Caco-2 (cell line): ENCODE data around the gene NMRK2. TPM values are rescaled to one million over a fixed set of nuclear protein-coding genes. Genes with fewer than 3 reads are reported as not detected.

Experiments used
- BruUV-seq: library from RNA; stranded (reverse); fragments of 400-500 nt; replicated peaks from 2 replicates; lab custom pipeline; 2021; lab: Mats Ljungman, UMichigan
- CTCF ChIA-PET: fragments of 300-600 bp; sonication (Branson Sonifier 250); formaldehyde crosslinking; loops from one replicate; lab custom pipeline; 2022; ENCODE audit warnings: antibody characterized with exemption; lab: Charles Lee
- POLR2A ChIA-PET: fragments of 300-600 bp; sonication (Branson Sonifier 250); formaldehyde crosslinking; loops from one replicate; lab custom pipeline; 2022; ENCODE audit warnings: antibody characterized with exemption; lab: Charles Lee
- DNase-seq, 2 experiments: peaks; one replicate each; pipeline versions ENCODE4 v3.0.0 to v3.0.0-alpha.2; 2020 to 2022
- H3K27me3 ChIP-seq: replicated peaks from 2 replicates; pipeline ENCODE4 v1.6.0; 2011; ENCODE audit warnings: low read length; ENCODE audit not compliant: control insufficient read depth, insufficient read depth
- H3K36me3 ChIP-seq: 2 replicates; pipeline ENCODE4 v1.5.1; 2011; ENCODE audit warnings: low read length; ENCODE audit not compliant: control insufficient read depth, insufficient read depth
- H3K4me1 ChIP-seq: fragments of 250-450 bp; sonication (Bioruptor Pico); 2 replicates; pipeline ENCODE4 v1.5.1; 2020; ENCODE audit warnings: mild to moderate bottlenecking
- H3K4me3 ChIP-seq: 2 replicates; pipeline ENCODE4 v1.5.1; 2011; ENCODE audit warnings: low read depth, mild to moderate bottlenecking, control low read depth, low read length
- H3K9me3 ChIP-seq: fragments of 250-450 bp; sonication (Bioruptor Pico); 2 replicates; pipeline ENCODE4 v1.5.1; 2020; ENCODE audit warnings: mild to moderate bottlenecking, moderate library complexity
- H3K27ac Mint-ChIP-seq: one replicate; pipeline ENCODE4 v1.8.0; 2022; ENCODE audit warnings: mixed read lengths; ENCODE audit not compliant: unreplicated experiment
- H3K27me3 Mint-ChIP-seq: one replicate; pipeline ENCODE4 v1.8.0; 2022; ENCODE audit warnings: mixed read lengths; ENCODE audit not compliant: insufficient read depth, unreplicated experiment
- H3K36me3 Mint-ChIP-seq: one replicate; pipeline ENCODE4 v1.8.0; 2022; ENCODE audit warnings: mild to moderate bottlenecking, mixed read lengths; ENCODE audit not compliant: insufficient read depth, unreplicated experiment
- H3K4me1 Mint-ChIP-seq: one replicate; pipeline ENCODE4 v1.8.0; 2022; ENCODE audit warnings: low read depth, mixed read lengths; ENCODE audit not compliant: unreplicated experiment
- H3K4me3 Mint-ChIP-seq: one replicate; pipeline ENCODE4 v1.8.0; 2022; ENCODE audit warnings: mild to moderate bottlenecking, moderate library complexity, mixed read lengths; ENCODE audit not compliant: unreplicated experiment
- H3K9me3 Mint-ChIP-seq: one replicate; pipeline ENCODE4 v1.8.0; 2022; ENCODE audit warnings: mixed read lengths; ENCODE audit not compliant: unreplicated experiment
- intact Hi-C: fragments of 100-400 bp; cut with micrococcal nuclease; formaldehyde crosslinking; loops from one replicate; pipeline ENCODE4 v1.10.0; 2022; ENCODE audit not compliant: unreplicated experiment
- total RNA-seq: library from RNA; stranded (reverse); gene quantifications from 2 replicates; pipeline ENCODE4 v1.2.3, GENCODE V29; 2022
- TF ChIP-seq, protein P1 (sequence below), 2 experiments: fragments of 200-600 bp in 1 of 2; IDR thresholded peaks; 1 replicate in 1 of 2; 2 replicates in 1 of 2; pipeline versions ENCODE4 v1.5.1 to v1.8.0; 2011 to 2022; ENCODE audit warnings: antibody characterized with exemption in 1 of 2, control low read depth in 1 of 2, inconsistent platforms in 1 of 2, low read depth in 1 of 2, low read length in 1 of 2, mild to moderate bottlenecking in 1 of 2, moderate library complexity in 1 of 2; ENCODE audit not compliant: insufficient read depth in 1 of 2, severe bottlenecking in 1 of 2, unreplicated experiment in 1 of 2

NMRK2 gene
- total RNA-seq, 1 experiment from 2014 or later, result not detected

DNA sequence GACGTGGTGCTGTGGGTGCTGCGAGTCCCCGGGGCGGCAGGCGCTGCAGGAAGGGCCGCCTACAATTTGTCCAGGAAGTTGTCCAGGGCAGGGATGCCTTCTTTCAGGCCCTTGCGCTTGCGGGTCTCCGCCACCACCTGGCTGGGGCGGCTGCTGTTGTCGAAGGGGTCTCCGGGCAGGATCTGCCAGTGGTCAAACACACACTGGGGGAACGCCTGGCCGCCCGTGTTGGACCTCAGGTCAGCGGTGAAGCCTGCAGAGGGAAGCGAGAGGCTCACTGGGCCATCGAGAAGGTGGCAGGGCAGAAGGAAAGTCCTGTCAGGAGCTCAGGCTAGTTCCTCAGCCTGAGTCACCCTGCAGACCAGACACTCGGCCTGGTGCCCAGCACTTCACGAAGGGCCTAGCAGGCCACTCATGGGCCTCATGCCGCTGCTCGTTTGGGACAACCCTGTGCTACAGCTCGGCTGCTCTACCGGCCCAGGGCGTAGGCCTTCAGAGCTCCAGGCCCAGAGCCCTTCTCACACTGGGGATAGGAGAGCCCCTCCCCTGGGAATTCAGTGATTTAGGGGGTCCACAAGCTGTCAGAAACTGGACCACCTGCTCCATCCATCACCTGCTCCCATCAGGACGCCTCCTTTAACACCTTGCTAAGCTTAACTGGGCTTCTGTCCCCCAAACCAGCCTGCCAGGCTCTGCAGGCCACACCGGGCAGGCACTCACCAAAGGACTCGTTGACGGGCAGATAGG lies 43.8 kb downstream of the NMRK2 start:
- Histone ChIP-seq H3K4me1 (no peaks in the 10 kb centered on the region), H3K4me3 (no peak overlapping the region), H3K36me3 (peaks cover 29% of the 10 kb centered on the region), H3K27me3 (no peaks in the 10 kb centered on the region), H3K9me3 (no peaks in the 10 kb centered on the region)
- TF ChIP-seq, protein P1, sequence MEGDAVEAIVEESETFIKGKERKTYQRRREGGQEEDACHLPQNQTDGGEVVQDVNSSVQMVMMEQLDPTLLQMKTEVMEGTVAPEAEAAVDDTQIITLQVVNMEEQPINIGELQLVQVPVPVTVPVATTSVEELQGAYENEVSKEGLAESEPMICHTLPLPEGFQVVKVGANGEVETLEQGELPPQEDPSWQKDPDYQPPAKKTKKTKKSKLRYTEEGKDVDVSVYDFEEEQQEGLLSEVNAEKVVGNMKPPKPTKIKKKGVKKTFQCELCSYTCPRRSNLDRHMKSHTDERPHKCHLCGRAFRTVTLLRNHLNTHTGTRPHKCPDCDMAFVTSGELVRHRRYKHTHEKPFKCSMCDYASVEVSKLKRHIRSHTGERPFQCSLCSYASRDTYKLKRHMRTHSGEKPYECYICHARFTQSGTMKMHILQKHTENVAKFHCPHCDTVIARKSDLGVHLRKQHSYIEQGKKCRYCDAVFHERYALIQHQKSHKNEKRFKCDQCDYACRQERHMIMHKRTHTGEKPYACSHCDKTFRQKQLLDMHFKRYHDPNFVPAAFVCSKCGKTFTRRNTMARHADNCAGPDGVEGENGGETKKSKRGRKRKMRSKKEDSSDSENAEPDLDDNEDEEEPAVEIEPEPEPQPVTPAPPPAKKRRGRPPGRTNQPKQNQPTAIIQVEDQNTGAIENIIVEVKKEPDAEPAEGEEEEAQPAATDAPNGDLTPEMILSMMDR (IDR thresholded peaks at IDR 0.05; ENCODE audit: insufficient read depth in 1 of 2, low read depth in 1 of 2, low read length in 1 of 2, severe bottlenecking in 1 of 2, unreplicated experiment in 1 of 2), result no peak
- Mint-ChIP-seq H3K27me3 (no peaks in the 10 kb centered on the region), H3K36me3 (peaks cover 69% of the 10 kb centered on the region), H3K9me3 (no peaks in the 10 kb centered on the region), H3K4me1 (no peaks in the 10 kb centered on the region), H3K4me3 (peak overlapping the region; percentile 37), H3K27ac (no peak overlapping the region)
- intact Hi-C loops, result no loop called here
- ChIA-PET POLR2A (interaction anchor here (0.5 to 0.6 kb wide), 2 partner anchors 8 to 11 kb away, joined by 3 to 8 read pairs; partner anchors contain the start of gene EEF2), CTCF (interaction anchor here (0.5 kb wide), 1 partner anchor 68 kb away, joined by 3 read pairs; no protein-coding TSS in a partner anchor)
- no peak for DNase-seq
- BruUV-seq, result TSS peak; percentile 25

DNA sequence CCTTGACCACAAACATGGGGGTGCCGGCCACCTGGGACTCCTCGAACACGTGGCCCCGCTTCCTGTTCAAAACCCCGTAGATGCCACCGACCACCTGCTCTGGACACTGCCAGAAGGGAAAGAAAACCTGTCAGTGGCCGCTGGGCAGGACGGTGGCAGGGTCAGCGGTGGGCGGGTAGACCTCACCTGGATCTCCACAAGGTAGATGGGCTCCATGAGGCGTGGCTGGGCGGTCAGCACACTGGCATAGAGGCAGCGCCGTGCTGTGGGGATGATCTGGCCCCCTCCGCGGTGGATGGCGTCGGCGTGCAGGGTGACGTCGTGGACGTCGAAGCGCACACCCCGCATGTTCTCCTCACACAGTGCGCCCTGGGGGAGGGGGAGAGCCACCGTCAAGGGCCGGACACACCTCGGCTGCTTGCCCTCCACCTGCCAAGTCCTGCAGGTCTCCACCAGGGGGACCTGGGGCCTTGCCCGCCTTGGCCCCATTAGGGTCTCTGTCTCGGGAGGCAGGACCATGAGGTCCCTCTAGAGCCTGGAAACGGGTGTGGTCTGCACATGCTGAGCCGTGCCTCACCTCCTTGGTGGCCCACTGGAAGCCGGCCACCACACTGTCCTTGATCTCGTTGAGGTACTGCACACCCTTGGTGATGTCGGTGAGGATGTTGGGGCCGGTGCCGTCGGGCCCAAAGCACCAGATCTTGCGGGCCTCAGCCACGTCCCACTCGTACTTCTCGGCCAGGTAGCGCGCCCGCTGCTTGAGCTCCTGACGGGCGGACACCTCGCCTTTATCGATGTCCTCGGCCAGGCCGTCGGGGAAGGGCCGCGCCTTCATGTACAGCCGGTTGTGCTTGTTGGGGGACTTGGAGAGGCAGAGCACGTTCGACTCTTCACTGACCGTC lies 44.6 kb downstream of the NMRK2 start:
- ChIA-PET CTCF (no interaction called here), POLR2A (interaction anchor here (0.5 to 0.6 kb wide), 2 partner anchors 8 to 11 kb away, joined by 3 to 8 read pairs; partner anchors contain the start of gene EEF2)
- no peaks in the 10 kb centered on the region for H3K27me3 ChIP-seq
- DNase-seq, result no peak
- Mint-ChIP-seq H3K27ac (peak overlapping the region; percentile 57), H3K4me1 (no peaks in the 10 kb centered on the region), H3K9me3 (no peaks in the 10 kb centered on the region), H3K27me3 (no peaks in the 10 kb centered on the region), H3K4me3 (peak overlapping the region; percentile 37), H3K36me3 (peaks cover 77% of the 10 kb centered on the region)
- no peaks in the 10 kb centered on the region for H3K4me1 ChIP-seq
- peaks cover 36% of the 10 kb centered on the region for H3K36me3 ChIP-seq
- TF ChIP-seq, protein P1 (IDR thresholded peaks at IDR 0.05; ENCODE audit: insufficient read depth in 1 of 2, low read depth in 1 of 2, low read length in 1 of 2, severe bottlenecking in 1 of 2, unreplicated experiment in 1 of 2), result peak; percentile 9 to 27
- BruUV-seq, result no TSS peak
- no peaks in the 10 kb centered on the region for H3K9me3 ChIP-seq
- H3K4me3 ChIP-seq, result no peak overlapping the region
- intact Hi-C loops, result no loop called here

DNA sequence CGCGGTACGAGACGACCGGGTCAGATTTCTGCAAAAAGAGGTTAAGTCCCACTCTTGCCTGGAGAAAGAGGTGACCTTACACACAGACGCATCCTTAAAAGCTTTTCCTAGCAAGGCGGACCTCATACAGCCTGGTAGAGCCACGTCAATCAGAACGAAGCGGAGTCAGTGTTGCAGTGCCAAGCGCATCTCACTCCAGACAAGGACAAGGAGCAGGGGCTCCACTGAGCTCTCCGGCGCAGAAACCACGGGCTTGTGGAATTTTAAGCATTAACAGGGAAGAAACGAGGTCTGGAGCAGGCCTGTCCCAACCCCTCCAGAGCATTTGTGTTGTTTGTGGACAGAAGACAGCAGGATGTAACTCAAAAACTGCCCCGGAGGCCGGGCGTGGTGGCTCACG lies 45.3 kb downstream of the NMRK2 start:
- peaks cover 84% of the 10 kb centered on the region for H3K36me3 Mint-ChIP-seq
- no peak for DNase-seq
- TF ChIP-seq, protein P1 (IDR thresholded peaks at IDR 0.05; ENCODE audit: insufficient read depth in 1 of 2, low read depth in 1 of 2, low read length in 1 of 2, severe bottlenecking in 1 of 2, unreplicated experiment in 1 of 2), result no peak
- no TSS peak for BruUV-seq
- Histone ChIP-seq H3K9me3 (no peaks in the 10 kb centered on the region), H3K4me1 (peaks cover 2% of the 10 kb centered on the region; the same call in 1 of the 2 replicates), H3K36me3 (peaks cover 42% of the 10 kb centered on the region), H3K27me3 (no peaks in the 10 kb centered on the region), H3K4me3 (no peak overlapping the region)
- ChIA-PET POLR2A (no interaction called here), CTCF (no interaction called here)
- intact Hi-C loops, result no loop called here
- H3K4me1 Mint-ChIP-seq, result no peaks in the 10 kb centered on the region
- no peaks in the 10 kb centered on the region for H3K27me3 Mint-ChIP-seq
- H3K27ac Mint-ChIP-seq, result peak overlapping the region; percentile 57
- no peaks in the 10 kb centered on the region for H3K9me3 Mint-ChIP-seq
- H3K4me3 Mint-ChIP-seq, result no peak overlapping the region
